ENCODE results near the gene ITPR1.

The ITPR1 gene

GRCh38 chr3:4772171-4772804 is 279.1 kb downstream of the ITPR1 start:
- Histone ChIP-seq H3K4me1 (ENCODE audit: control insufficient read depth, insufficient read depth, low read length) (peaks cover 34% of the 10 kb centered on the region), H3K27me3 (replicated peaks; ENCODE audit: control insufficient read depth, insufficient read depth, low read length) (no peaks in the 10 kb centered on the region), H3K9me3 (ENCODE audit: control insufficient read depth, low read length) (no peaks in the 10 kb centered on the region), H3K4me3 (ENCODE audit: low read length) (no peak overlapping the region), H3K36me3 (ENCODE audit: control insufficient read depth, insufficient read depth, low read length, severe bottlenecking) (peaks cover 2% of the 10 kb centered on the region), H3K9ac (ENCODE audit: low read length) (peak overlapping the region; percentile 23)
- peak; percentile 46 for DNase-seq (ENCODE audit: low read depth)

GRCh38 chr3:4772858-4773257 is 279.7 kb downstream of the ITPR1 start:
- Histone ChIP-seq H3K4me3 (ENCODE audit: low read length) (no peak overlapping the region), H3K9me3 (ENCODE audit: control insufficient read depth, low read length) (no peaks in the 10 kb centered on the region), H3K9ac (ENCODE audit: low read length) (no peak overlapping the region), H3K4me1 (ENCODE audit: control insufficient read depth, insufficient read depth, low read length) (peaks cover 38% of the 10 kb centered on the region), H3K36me3 (ENCODE audit: control insufficient read depth, insufficient read depth, low read length, severe bottlenecking) (peaks cover 2% of the 10 kb centered on the region), H3K27me3 (replicated peaks; ENCODE audit: control insufficient read depth, insufficient read depth, low read length) (no peaks in the 10 kb centered on the region)
- no peak for DNase-seq (ENCODE audit: low read depth)

DNA sequence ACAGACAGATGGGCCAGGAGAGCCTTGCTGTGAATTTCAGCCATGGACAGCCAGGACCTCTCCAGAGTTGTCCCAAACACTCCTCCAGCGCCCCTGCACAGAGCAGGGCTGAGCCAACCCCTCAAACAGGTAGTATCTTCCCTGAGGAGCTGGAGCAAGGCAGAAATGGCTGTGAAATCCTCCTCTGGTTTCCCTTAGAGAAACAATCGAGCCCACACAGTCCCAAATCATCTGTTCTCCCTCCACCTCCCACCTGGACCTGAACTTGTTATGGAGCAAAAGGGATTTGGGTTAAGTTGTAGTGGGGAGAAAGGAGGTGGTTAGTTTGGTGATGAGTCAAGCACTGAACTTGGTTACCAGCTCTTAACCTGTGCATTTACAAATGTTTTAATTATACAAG is 280.4 kb downstream of the ITPR1 start:
- Histone ChIP-seq H3K4me3 (ENCODE audit: low read length) (no peak overlapping the region), H3K27me3 (replicated peaks; ENCODE audit: control insufficient read depth, insufficient read depth, low read length) (no peaks in the 10 kb centered on the region), H3K9ac (ENCODE audit: low read length) (no peak overlapping the region), H3K4me1 (ENCODE audit: control insufficient read depth, insufficient read depth, low read length) (peaks cover 38% of the 10 kb centered on the region), H3K36me3 (ENCODE audit: control insufficient read depth, insufficient read depth, low read length, severe bottlenecking) (peaks cover 2% of the 10 kb centered on the region), H3K9me3 (ENCODE audit: control insufficient read depth, low read length) (no peaks in the 10 kb centered on the region)
- no peak for DNase-seq (ENCODE audit: low read depth)

- peaks cover 2% of the 10 kb centered on the region for H3K36me3 ChIP-seq (ENCODE audit: control insufficient read depth, insufficient read depth, low read length, severe bottlenecking)
- H3K9ac ChIP-seq (ENCODE audit: low read length), result no peak overlapping the region
- no peaks in the 10 kb centered on the region for H3K9me3 ChIP-seq (ENCODE audit: control insufficient read depth, low read length)
- DNase-seq (ENCODE audit: low read depth), result no peak
- H3K27me3 ChIP-seq (replicated peaks; ENCODE audit: control insufficient read depth, insufficient read depth, low read length), result no peaks in the 10 kb centered on the region
- peaks cover 38% of the 10 kb centered on the region for H3K4me1 ChIP-seq (ENCODE audit: control insufficient read depth, insufficient read depth, low read length)
- no peak overlapping the region for H3K4me3 ChIP-seq (ENCODE audit: low read length)
Observed at GRCh38 chr3:4774531-4774930, 281.4 kb downstream of the ITPR1 start.

DNA sequence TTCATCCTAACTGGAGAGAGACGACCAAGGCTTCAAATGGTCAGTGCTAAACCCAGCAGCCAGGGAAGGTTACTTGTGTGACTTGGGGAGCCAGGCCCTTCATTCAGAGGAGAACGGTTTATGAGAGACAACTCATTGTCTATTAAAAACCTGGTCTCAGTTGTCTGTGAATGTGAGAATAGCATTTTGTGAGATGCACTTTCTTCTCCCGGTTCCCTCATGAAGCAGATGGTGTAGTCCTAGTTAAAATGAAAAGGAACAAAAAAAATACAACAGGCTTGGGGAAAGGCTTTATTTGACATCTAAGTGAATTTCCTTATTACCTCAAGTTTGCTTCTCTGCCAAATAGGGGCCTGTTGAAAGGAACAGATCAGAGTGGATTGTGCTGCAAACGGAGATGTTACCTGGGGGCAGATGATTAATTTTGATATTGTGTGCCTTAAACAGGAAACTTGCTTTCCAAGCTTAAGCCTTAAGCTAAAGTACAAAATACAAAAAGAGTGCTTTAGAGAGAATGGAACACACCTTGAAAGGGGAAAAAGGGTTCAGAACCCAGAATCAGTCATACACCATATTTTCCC is 283.3 kb downstream of the ITPR1 start:
- H3K4me3 ChIP-seq (ENCODE audit: low read length), result no peak overlapping the region
- H3K4me1 ChIP-seq (ENCODE audit: control insufficient read depth, insufficient read depth, low read length), result peaks cover 38% of the 10 kb centered on the region
- no peak for DNase-seq (ENCODE audit: low read depth)
- no peaks in the 10 kb centered on the region for H3K27me3 ChIP-seq (replicated peaks; ENCODE audit: control insufficient read depth, insufficient read depth, low read length)
- peaks cover 2% of the 10 kb centered on the region for H3K36me3 ChIP-seq (ENCODE audit: control insufficient read depth, insufficient read depth, low read length, severe bottlenecking)
- no peak overlapping the region for H3K9ac ChIP-seq (ENCODE audit: low read length)
- no peaks in the 10 kb centered on the region for H3K9me3 ChIP-seq (ENCODE audit: control insufficient read depth, low read length)

- Histone ChIP-seq H3K27me3 (replicated peaks; ENCODE audit: control insufficient read depth, insufficient read depth, low read length) (no peaks in the 10 kb centered on the region), H3K9ac (ENCODE audit: low read length) (no peak overlapping the region), H3K9me3 (ENCODE audit: control insufficient read depth, low read length) (no peaks in the 10 kb centered on the region), H3K4me3 (ENCODE audit: low read length) (no peak overlapping the region), H3K4me1 (ENCODE audit: control insufficient read depth, insufficient read depth, low read length) (peaks cover 32% of the 10 kb centered on the region), H3K36me3 (ENCODE audit: control insufficient read depth, insufficient read depth, low read length, severe bottlenecking) (peaks cover 2% of the 10 kb centered on the region)
- DNase-seq (ENCODE audit: low read depth), result peak; percentile 47
Observed at GRCh38 chr3:4776980-4777581, 283.9 kb downstream of the ITPR1 start.

GRCh38 chr3:4778119-4778518 is 285.0 kb downstream of the ITPR1 start:
- Histone ChIP-seq H3K4me3 (ENCODE audit: low read length) (no peak overlapping the region), H3K9me3 (ENCODE audit: control insufficient read depth, low read length) (no peaks in the 10 kb centered on the region), H3K27me3 (replicated peaks; ENCODE audit: control insufficient read depth, insufficient read depth, low read length) (no peaks in the 10 kb centered on the region), H3K36me3 (ENCODE audit: control insufficient read depth, insufficient read depth, low read length, severe bottlenecking) (peaks cover 2% of the 10 kb centered on the region), H3K9ac (ENCODE audit: low read length) (no peak overlapping the region), H3K4me1 (ENCODE audit: control insufficient read depth, insufficient read depth, low read length) (peaks cover 22% of the 10 kb centered on the region)
- no peak for DNase-seq (ENCODE audit: low read depth)

DNA sequence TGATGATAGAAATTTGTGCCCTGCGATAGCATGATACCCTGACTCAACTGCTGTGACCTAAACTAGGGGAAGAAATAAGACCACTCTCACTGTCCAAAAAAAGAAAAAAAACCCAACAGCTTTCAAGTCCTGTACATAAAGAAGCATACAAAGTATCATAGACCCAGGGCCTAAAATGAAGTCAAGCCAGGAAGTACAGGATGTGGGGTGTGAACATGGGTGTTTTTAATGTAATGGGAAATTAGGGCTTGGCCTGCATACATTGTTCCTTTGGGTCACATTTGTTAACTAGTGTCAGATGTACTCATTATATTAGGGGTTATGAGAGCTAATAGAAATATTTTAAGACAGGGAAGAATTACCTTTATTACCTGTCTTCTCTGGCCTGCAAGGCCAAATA is 285.6 kb downstream of the ITPR1 start:
- Histone ChIP-seq H3K4me1 (ENCODE audit: control insufficient read depth, insufficient read depth, low read length) (peaks cover 22% of the 10 kb centered on the region), H3K27me3 (replicated peaks; ENCODE audit: control insufficient read depth, insufficient read depth, low read length) (no peaks in the 10 kb centered on the region), H3K4me3 (ENCODE audit: low read length) (no peak overlapping the region), H3K36me3 (ENCODE audit: control insufficient read depth, insufficient read depth, low read length, severe bottlenecking) (peaks cover 2% of the 10 kb centered on the region), H3K9me3 (ENCODE audit: control insufficient read depth, low read length) (no peaks in the 10 kb centered on the region), H3K9ac (ENCODE audit: low read length) (no peak overlapping the region)
- DNase-seq (ENCODE audit: low read depth), result no peak

DNA sequence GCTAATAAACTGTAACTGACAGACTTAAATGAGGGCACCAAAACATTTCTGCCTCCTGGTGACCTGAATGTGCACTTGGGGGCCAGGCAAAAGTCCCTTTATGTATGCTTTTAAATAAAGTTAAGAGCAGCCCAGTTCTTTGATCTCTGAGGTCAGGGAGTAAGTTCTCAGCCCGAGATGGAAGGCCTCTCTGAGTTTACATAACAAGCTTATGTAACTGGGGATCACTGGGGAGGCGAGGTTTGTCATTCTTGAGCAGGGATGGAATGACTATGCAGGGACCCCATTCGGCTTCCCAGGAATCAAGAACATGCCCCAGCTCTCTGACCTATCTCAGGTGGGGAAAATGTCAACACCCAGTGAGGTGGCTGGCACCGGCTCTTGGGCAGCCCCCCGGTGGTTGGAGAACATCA is 287.4 kb downstream of the ITPR1 start:
- no peak overlapping the region for H3K4me3 ChIP-seq (ENCODE audit: low read length)
- peaks cover 16% of the 10 kb centered on the region for H3K4me1 ChIP-seq (ENCODE audit: control insufficient read depth, insufficient read depth, low read length)
- peaks cover 5% of the 10 kb centered on the region for H3K36me3 ChIP-seq (ENCODE audit: control insufficient read depth, insufficient read depth, low read length, severe bottlenecking)
- no peak for DNase-seq (ENCODE audit: low read depth)
- no peaks in the 10 kb centered on the region for H3K27me3 ChIP-seq (replicated peaks; ENCODE audit: control insufficient read depth, insufficient read depth, low read length)
- no peaks in the 10 kb centered on the region for H3K9me3 ChIP-seq (ENCODE audit: control insufficient read depth, low read length)
- H3K9ac ChIP-seq (ENCODE audit: low read length), result no peak overlapping the region

DNA sequence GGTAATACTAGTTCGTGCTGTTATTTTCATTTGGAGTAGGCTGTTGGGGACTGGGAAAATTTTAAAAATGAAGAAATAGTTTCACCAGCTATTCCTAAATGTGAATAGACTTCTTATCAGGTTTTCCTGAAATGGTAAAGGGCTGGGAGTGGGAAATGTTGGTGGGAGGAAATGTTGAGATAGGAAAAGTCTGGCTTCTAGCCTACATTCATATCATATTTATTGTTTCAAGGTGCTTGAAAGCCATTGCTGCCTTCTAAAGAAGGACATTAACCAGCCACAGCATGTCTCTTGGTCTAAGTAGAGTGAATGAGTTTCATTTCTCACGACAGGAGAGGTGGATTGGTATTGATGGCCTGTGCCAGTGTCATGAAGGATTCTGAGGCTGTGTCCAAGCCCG is 288.9 kb downstream of the ITPR1 start:
- no peak overlapping the region for H3K9ac ChIP-seq (ENCODE audit: low read length)
- no peak overlapping the region for H3K4me3 ChIP-seq (ENCODE audit: low read length)
- peaks cover 3% of the 10 kb centered on the region for H3K36me3 ChIP-seq (ENCODE audit: control insufficient read depth, insufficient read depth, low read length, severe bottlenecking)
- no peak for DNase-seq (ENCODE audit: low read depth)
- no peaks in the 10 kb centered on the region for H3K9me3 ChIP-seq (ENCODE audit: control insufficient read depth, low read length)
- H3K4me1 ChIP-seq (ENCODE audit: control insufficient read depth, insufficient read depth, low read length), result peaks cover 6% of the 10 kb centered on the region
- no peaks in the 10 kb centered on the region for H3K27me3 ChIP-seq (replicated peaks; ENCODE audit: control insufficient read depth, insufficient read depth, low read length)

- no peak for DNase-seq (ENCODE audit: low read depth)
- H3K4me1 ChIP-seq (ENCODE audit: control insufficient read depth, insufficient read depth, low read length), result no peaks in the 10 kb centered on the region
- no peaks in the 10 kb centered on the region for H3K27me3 ChIP-seq (replicated peaks; ENCODE audit: control insufficient read depth, insufficient read depth, low read length)
- H3K4me3 ChIP-seq (ENCODE audit: low read length), result no peak overlapping the region
- peaks cover 6% of the 10 kb centered on the region for H3K36me3 ChIP-seq (ENCODE audit: control insufficient read depth, insufficient read depth, low read length, severe bottlenecking)
- no peaks in the 10 kb centered on the region for H3K9me3 ChIP-seq (ENCODE audit: control insufficient read depth, low read length)
- no peak overlapping the region for H3K9ac ChIP-seq (ENCODE audit: low read length)
Observed at GRCh38 chr3:4785551-4785950, 292.4 kb downstream of the ITPR1 start.

All from adipocyte (in vitro differentiated cells).